CD4-positive, alpha-beta T cell treated with Interleukin-6 for 4 hours (primary cell): Measurements from ENCODE around the gene ATP2C1.
"Not testable (repeated sequence)": the region's sequence is repeated elsewhere in the genome, so short reads cannot be mapped to it uniquely, and the experiment has no call there.

ENCODE experiments used
- DNase-seq: peaks from one replicate; pipeline ENCODE4 v3.0.0-alpha.2; 2020; ENCODE audit warnings: mixed read lengths

The ATP2C1 gene

GRCh38 chr3:130948001-130948773, 54.3 kb downstream of the ATP2C1 start:
- no peak for DNase-seq

- no peak for DNase-seq
These were observed 55.0 kb downstream of the ATP2C1 start for GRCh38 chr3:130948929-130949328.

GRCh38 chr3:130950124-130950523, 56.2 kb downstream of the ATP2C1 start:
- no peak for DNase-seq

GRCh38 chr3:130950641-130951040, 56.8 kb downstream of the ATP2C1 start:
- DNase-seq = no peak

GRCh38 chr3:130955481-130955880, 61.6 kb downstream of the ATP2C1 start:
- DNase-seq = no peak

- no peak for DNase-seq
These were observed 62.4 kb downstream of the ATP2C1 start for GRCh38 chr3:130956281-130956680.

GRCh38 chr3:130956721-130957120, 62.8 kb downstream of the ATP2C1 start:
- DNase-seq = no peak

- DNase-seq = no peak
These were observed 66.4 kb downstream of the ATP2C1 start for GRCh38 chr3:130960139-130960795.

GRCh38 chr3:130961458-130961857, 67.6 kb downstream of the ATP2C1 start:
- DNase-seq = no peak

- no peak for DNase-seq
These were observed 69.6 kb downstream of the ATP2C1 start for GRCh38 chr3:130963444-130963843.

- DNase-seq = no peak
These were observed 70.0 kb downstream of the ATP2C1 start for GRCh38 chr3:130963878-130964277.

GRCh38 chr3:130967281-130967680, 73.4 kb downstream of the ATP2C1 start:
- DNase-seq = no peak

- no peak for DNase-seq
These were observed 74.3 kb downstream of the ATP2C1 start for GRCh38 chr3:130968221-130968620.

- DNase-seq = no peak
These were observed 75.7 kb downstream of the ATP2C1 start for GRCh38 chr3:130969621-130970020.

- DNase-seq = no peak
These were observed 77.3 kb downstream of the ATP2C1 start for GRCh38 chr3:130971208-130971607.

GRCh38 chr3:130972592-130972991, 78.7 kb downstream of the ATP2C1 start:
- not testable (repeated sequence) for DNase-seq

GRCh38 chr3:130973406-130973805, 79.5 kb downstream of the ATP2C1 start:
- DNase-seq = no peak

- no peak for DNase-seq
These were observed 80.3 kb downstream of the ATP2C1 start for GRCh38 chr3:130974201-130974600.

GRCh38 chr3:130975251-130975650, 81.4 kb downstream of the ATP2C1 start:
- DNase-seq = no peak

- no peak for DNase-seq
These were observed 82.8 kb downstream of the ATP2C1 start for GRCh38 chr3:130976706-130977105.

- no peak for DNase-seq
These were observed 85.2 kb downstream of the ATP2C1 start for GRCh38 chr3:130979117-130979516.

- no peak for DNase-seq
These were observed 87.6 kb downstream of the ATP2C1 start for GRCh38 chr3:130981469-130981868.

GRCh38 chr3:130990282-130990681, 96.4 kb downstream of the ATP2C1 start:
- DNase-seq = no peak

- DNase-seq = no peak
These were observed 97.2 kb downstream of the ATP2C1 start for GRCh38 chr3:130991126-130991525.

- DNase-seq = no peak
These were observed 98.5 kb downstream of the ATP2C1 start for GRCh38 chr3:130992344-130992743.
